ACHN (cell line): ENCODE measurements around the gene OPHN1.

Source experiments
- DNase-seq: peaks from one replicate; pipeline ENCODE4 v3.0.0-alpha.2; 2015
- in situ Hi-C: cut with HindIII; loops from 2 replicates; pipeline ENCODE4 v1.10.0; 2017; ENCODE audit warnings: low sequenced_read_pairs, low pct_ligation_motif_present, low pct_unique_long_range_greater_than_20kb

The OPHN1 gene

GRCh38 chrX:68433155-68433980 is at the start of gene OPHN1:
Gene OPHN1, minus strand, starts transcription at chrX:68433495. Its CDS starts 475 bp downstream, at chrX:68433020.
- DNase-seq = peak; percentile 75
- in situ Hi-C loops = no loop called here

DNA sequence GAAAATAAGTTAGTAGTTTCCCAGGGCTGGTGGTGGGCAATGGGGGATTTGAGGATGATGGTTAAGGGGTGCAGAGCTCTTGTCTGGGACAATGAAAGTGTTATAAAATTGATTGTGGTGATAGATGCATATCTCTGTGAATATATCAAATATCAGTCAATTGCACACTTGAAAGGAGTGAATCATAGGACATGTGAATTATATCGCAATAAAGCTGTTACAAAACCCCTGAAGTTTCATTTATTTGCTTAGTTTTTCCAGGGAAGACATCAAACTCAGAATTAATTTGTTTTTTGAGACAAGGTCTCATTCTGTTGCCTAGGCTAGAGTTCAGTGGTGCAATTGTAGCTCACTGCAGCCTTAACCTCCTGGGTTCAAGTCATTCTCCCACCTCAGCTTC is 47.7 kb upstream of the OPHN1 start:
- in situ Hi-C loops = no loop called here

DNA sequence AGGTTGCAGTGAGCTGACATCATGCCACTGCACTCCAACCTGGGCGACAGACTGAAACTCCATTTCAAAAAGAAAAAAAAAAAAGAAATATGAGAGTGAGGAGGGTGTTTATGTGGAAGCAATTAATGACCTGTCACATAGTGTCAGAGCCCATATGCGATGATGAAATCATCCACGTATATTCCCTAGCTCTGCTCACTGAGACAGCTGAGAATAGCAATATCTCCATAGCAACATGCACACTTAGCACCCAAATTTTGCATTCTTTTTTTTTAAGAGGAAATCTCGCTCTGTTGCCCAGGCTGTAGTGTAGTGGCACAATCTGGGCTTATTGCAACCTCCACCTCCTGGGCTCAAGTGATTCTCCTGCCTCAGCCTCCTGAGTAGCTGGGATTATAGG is 31.5 kb upstream of the OPHN1 start:
- DNase-seq = no peak
- in situ Hi-C loops = no loop called here

More for the DNA sequence above, 47.7 kb upstream of the OPHN1 start:
- DNase-seq = no peak

GRCh38 chrX:68463880-68464279 is 30.6 kb upstream of the OPHN1 start:
- no peak for DNase-seq
- in situ Hi-C loops = no loop called here

GRCh38 chrX:68462653-68463052 is 29.4 kb upstream of the OPHN1 start:
- peak; percentile 35 for DNase-seq
- in situ Hi-C loops = no loop called here

DNA sequence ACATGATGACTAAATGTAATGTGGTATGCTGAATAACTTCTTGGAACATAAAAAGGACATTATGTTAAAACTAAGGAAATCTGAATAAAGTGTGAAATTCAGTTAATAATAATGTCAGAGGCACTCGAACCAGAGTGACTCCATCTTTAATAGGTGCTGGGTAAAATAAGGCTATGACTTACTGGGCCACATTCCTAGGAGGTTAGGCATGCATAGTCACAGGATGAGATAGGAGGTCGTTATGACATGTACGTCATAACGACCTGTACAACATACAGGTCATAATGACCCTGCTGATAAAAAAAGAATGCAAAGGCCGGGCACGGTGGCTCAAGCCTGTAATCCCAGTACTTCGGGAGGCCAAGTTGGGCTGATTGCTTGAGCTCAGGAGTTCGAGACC is 28.9 kb upstream of the OPHN1 start:
- in situ Hi-C loops = no loop called here
- no peak for DNase-seq

GRCh38 chrX:68461576-68461975 is 28.3 kb upstream of the OPHN1 start:
- in situ Hi-C loops = no loop called here

DNA sequence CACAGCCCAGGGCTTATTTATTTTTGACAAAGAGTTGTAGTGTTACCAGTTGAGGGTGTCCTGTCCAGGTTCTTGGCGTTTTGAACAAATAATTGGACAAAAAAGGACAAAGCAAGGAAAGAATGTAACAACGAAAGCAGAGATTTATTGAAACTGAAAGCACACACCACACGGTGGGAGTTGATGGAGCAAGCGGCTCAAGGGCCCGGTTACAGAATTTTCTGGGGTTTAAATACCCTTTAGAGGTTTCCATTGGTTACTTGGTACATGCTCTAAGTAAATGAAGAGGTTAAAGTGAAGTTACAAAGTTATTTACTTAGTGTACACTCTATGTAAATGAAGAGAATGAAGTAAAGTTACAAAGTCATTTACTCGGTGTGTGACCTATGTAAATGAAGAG is 27.8 kb upstream of the OPHN1 start:
- in situ Hi-C loops = no loop called here
- DNase-seq = no peak

More at GRCh38 chrX:68461576-68461975, 28.3 kb upstream of the OPHN1 start:
- DNase-seq = no peak

DNA sequence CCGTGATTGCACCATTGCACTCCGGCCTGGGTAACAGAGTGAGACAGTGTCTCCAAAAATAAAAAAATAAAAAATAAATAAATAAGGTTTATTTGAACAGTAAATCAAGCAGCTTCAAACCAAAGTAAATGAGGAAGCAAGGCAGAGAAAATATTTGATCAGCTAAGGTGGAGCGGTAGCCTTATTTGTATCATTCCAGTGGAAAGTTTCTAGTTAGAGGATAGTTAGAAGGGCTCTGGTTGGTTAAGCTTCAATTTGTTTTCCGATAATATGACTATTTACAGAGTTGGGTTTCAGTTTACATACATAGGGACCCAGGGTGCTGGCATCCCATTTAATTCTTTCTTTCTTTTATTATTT is 21.8 kb upstream of the OPHN1 start:
- in situ Hi-C loops = no loop called here
- no peak for DNase-seq

- in situ Hi-C loops = no loop called here
- no peak for DNase-seq
These were observed 21.3 kb upstream of the OPHN1 start for GRCh38 chrX:68454476-68455150.

- DNase-seq = no peak
- in situ Hi-C loops = no loop called here
These were observed 18.4 kb upstream of the OPHN1 start for GRCh38 chrX:68451720-68452119.

- peak; percentile 61 for DNase-seq
- in situ Hi-C loops = no loop called here
These were observed 10.0 kb upstream of the OPHN1 start for GRCh38 chrX:68443155-68443868.

- DNase-seq = peak; percentile 50
These were observed 7.6 kb upstream of the OPHN1 start for GRCh38 chrX:68440940-68441339.

DNA sequence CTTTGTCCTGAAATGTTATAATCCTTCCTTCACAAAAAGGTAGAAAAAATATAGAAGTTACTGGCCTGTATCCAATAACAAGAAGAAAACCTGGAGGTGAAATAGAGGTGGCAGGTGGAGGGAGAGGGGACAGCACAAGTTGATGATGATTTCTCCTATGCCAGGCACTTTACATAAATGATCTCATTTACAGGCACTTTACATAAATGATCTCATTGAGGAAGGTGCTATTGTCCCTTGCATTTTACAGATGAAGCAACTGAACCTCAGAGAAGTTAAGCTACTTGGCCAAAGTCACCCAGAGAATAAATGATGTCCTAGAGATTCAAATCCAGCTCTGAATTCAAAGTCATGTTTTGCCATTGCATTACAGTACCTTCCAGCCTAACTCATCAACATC is 7.1 kb upstream of the OPHN1 start:
- no peak for DNase-seq
- in situ Hi-C loops = no loop called here

More at GRCh38 chrX:68440940-68441339, 7.6 kb upstream of the OPHN1 start:
- in situ Hi-C loops = no loop called here

GRCh38 chrX:68439341-68439740 is 6.0 kb upstream of the OPHN1 start:
- in situ Hi-C loops = no loop called here
- DNase-seq = no peak

GRCh38 chrX:68438575-68438974 is 5.3 kb upstream of the OPHN1 start:
- in situ Hi-C loops = no loop called here
- no peak for DNase-seq

DNA sequence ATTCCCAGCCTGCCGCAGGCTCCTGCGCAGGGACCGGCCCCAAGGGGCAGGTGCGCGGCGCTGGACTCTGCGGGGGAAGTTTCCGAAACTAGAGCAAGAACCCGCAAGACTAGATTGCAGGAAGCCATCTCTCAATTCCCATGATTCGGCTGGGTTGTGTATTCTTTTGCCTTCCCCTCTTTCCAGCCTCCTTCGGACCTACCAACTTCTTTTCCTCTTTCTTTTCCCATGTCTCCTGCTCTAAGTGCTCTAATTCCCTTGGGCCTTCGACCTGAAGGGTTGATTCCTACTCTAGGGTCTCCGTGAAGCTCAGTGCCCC is 645 bp upstream of the OPHN1 start:
- in situ Hi-C loops = no loop called here
- DNase-seq = no peak

- in situ Hi-C loops = no loop called here
- peak; percentile 4 for DNase-seq
These were observed 647 bp downstream of the OPHN1 start for GRCh38 chrX:68432648-68433047.

GRCh38 chrX:68431836-68432235 is 1.5 kb downstream of the OPHN1 start:
- in situ Hi-C loops = no loop called here

More at GRCh38 chrX:68431836-68432235, 1.5 kb downstream of the OPHN1 start:
- no peak for DNase-seq
